Activated T-cell treated with anti-CD3 and anti-CD28 coated beads, Interleukin-2, amount 50 U/mL, for 4 hours (primary cell): Measurements from ENCODE around the gene MS4A18. TPM values are rescaled to one million over a fixed set of nuclear protein-coding genes. Genes with fewer than 3 reads are reported as not detected.
"Not testable (repeated sequence)": the region's sequence is repeated elsewhere in the genome, so short reads cannot be mapped to it uniquely, and the experiment has no call there.

Source experiments
- ATAC-seq, 2 donors: fragments of 200-7000 bp; cut with Tn5 transposase; one replicate each; pipeline ENCODE4 v1.10.0; 2021
- DNase-seq: peaks from one replicate; pipeline ENCODE4 v3.0.0-alpha.2; 2020
- H3K27me3 Mint-ChIP-seq: one replicate; pipeline ENCODE4 v1.8.0; 2021; ENCODE audit warnings: low read depth, mixed read lengths
- H3K36me3 Mint-ChIP-seq: one replicate; pipeline ENCODE4 v1.8.0; 2022; ENCODE audit warnings: mixed read lengths; ENCODE audit not compliant: insufficient read depth
- H3K4me1 Mint-ChIP-seq: one replicate; pipeline ENCODE4 v1.8.0; 2021; ENCODE audit warnings: low read depth, mixed read lengths
- H3K4me3 Mint-ChIP-seq: one replicate; pipeline ENCODE4 v1.8.0; 2021; ENCODE audit warnings: mild to moderate bottlenecking, moderate library complexity, mixed read lengths
- H3K9me3 Mint-ChIP-seq: one replicate; pipeline ENCODE4 v1.8.0; 2021; ENCODE audit warnings: mixed read lengths
- total RNA-seq, 3 donors: library from RNA; stranded (reverse); gene quantifications; one replicate each; pipeline ENCODE4 v1.2.1, GENCODE V29; 2021

MS4A18 gene
- total RNA-seq, 3 donors from 2014 or later, result not detected

DNA sequence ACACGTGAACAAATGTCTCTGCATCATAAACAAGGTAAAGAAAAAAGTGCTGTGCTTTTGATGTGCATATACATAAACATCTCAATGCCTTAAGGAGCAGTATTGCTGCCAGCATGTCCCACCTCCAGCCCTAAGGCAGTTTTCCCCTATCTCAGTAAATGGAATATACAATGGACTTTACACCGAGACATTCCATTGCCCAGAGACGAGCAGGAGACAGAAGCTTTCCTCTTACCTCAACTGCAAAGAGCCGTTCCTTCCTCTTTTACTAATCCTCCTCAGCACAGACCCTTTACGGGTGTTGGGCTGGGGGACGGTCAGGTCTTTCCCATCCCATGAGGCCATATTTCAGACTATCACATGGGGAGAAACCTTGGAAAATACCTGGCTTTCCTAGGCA, 11.1 kb upstream of the MS4A18 start:
- not testable (repeated sequence) for H3K9me3 Mint-ChIP-seq, H3K36me3 Mint-ChIP-seq, H3K4me1 Mint-ChIP-seq, DNase-seq, H3K4me3 Mint-ChIP-seq, ATAC-seq
- peaks cover 26% of the 10 kb centered on the region for H3K27me3 Mint-ChIP-seq

DNA sequence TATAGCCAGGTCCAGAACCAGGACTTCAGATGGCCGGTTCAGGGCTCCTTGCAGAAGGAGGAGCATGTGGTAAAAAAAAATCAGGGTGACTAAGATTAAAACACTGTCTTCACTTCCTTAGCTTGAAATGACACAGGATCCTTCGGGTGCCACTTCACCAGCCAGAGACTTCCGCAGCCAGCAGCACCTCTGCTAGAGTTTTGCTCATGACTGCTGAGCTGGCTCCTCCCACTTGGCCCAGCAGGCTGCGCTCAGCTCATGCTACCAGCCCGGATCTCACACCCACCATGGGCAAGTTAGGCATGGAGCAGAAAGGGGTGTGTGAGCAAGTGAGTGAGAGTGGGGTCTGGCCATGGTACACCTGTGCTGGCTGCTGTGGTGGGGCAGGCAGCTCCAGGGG, 6.6 kb upstream of the MS4A18 start:
- Mint-ChIP-seq H3K4me3 (no peak overlapping the region), H3K4me1 (no peaks in the 10 kb centered on the region), H3K27me3 (peaks cover 37% of the 10 kb centered on the region), H3K9me3 (no peaks in the 10 kb centered on the region), H3K36me3 (no peaks in the 10 kb centered on the region)
- ATAC-seq (no peak), DNase-seq (no peak)

DNA sequence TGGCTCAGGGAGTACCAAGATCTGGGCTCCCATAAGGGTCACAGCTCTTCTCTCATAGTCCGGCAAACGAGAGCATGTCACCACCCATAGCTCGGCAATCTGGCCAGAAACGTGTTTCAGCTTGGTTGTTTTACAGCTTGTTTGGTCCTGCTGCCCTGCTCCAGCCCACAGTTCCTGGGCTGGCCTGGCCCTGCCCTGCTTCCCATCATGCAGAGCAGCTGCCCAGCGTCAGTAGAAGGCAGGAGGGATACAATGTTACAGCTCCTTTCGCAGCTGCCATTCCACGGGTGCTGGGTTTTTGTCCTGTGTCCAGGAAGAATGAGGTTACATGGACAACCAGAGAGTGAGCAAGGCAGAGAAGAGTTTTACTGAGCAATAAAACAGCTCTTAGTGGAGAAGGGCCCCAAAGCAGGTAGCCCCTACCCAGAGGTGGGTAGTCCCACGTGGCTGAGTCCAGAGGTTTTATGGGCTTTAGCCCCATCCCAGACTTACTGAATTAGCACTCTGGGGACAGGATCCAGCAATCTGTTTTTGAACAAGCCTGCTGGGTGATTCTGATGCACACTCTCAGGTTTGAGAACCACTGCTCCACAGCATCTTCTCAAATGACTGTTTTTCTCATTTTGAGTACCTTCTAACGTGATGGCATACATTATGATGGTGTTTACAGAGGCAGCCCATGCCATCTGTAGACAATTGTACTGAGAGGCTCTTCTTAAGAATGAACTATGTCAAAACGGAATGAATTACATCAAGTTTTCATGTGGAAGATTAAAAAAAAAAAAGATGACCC, 5.8 kb upstream of the MS4A18 start:
- Mint-ChIP-seq H3K36me3 (no peaks in the 10 kb centered on the region), H3K4me3 (no peak overlapping the region), H3K27me3 (peaks cover 36% of the 10 kb centered on the region), H3K4me1 (no peaks in the 10 kb centered on the region), H3K9me3 (no peaks in the 10 kb centered on the region)
- ATAC-seq (no peak), DNase-seq (no peak)

DNA sequence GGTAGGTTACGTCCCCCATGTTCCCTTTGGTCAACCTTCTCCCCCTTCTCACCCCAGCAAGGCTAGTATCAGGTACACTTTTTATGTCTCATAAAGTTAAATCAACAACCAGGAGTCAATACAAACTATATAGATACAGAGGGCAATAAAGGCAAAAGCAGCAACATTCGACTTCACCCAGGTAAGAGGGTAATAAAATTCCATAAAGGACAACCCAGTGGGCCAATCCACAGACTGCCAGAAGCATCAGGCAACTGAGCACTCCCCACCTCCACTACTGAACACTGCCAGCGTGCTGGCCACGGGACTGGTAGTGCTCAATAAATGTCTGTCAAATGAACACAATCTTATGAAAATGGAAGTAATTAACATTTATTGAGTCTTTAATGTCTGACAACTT, 5.1 kb upstream of the MS4A18 start:
- H3K4me1 Mint-ChIP-seq, result no peaks in the 10 kb centered on the region
- H3K36me3 Mint-ChIP-seq, result no peaks in the 10 kb centered on the region
- ATAC-seq (no peak), DNase-seq (no peak)
- peaks cover 35% of the 10 kb centered on the region for H3K27me3 Mint-ChIP-seq
- H3K9me3 Mint-ChIP-seq, result no peaks in the 10 kb centered on the region
- no peak overlapping the region for H3K4me3 Mint-ChIP-seq

DNA sequence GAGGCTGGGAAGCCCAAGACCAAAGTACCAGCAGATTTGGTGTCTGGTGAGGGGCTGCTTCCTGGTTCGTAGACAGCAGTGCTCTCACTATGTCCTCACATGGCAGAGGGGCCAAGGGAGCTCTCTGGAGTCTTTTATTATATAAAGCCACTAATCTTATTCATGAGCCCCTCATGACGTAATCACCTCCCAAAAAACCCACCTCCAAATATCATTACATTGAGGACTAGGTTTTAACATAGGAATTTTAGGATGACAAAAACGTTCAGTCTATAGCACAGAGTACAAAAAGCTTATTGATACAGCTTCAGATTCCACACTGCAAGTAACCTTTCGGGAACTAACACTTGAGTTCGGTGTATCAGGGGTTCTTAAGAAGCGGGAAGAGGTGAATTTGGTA, 4.1 kb upstream of the MS4A18 start:
- Mint-ChIP-seq H3K36me3 (no peaks in the 10 kb centered on the region), H3K4me1 (no peaks in the 10 kb centered on the region), H3K27me3 (peaks cover 28% of the 10 kb centered on the region), H3K9me3 (no peaks in the 10 kb centered on the region), H3K4me3 (no peak overlapping the region)
- no peak for DNase-seq
- no peak for ATAC-seq

DNA sequence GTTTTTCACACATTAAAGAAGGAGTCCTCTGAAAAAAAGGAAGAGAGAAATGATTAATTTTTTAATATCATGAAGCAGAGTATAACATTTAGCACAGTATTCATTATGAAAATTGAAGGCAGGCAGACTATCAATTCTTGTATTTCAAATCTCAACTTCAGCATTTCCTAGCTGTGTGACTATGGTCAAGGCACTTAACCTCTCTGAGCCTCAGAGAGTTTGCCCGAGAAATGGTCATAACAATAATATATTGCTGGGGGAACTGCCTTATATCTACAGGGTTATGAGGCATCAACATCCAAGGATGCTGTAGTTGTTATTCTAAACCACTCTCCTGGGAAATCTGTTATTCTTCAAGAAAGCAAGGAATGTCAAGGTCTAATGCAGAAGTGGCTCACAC, 1.1 kb downstream of the MS4A18 start:
- H3K36me3 Mint-ChIP-seq, result no peaks in the 10 kb centered on the region
- ATAC-seq (no peak), DNase-seq (no peak)
- H3K9me3 Mint-ChIP-seq, result no peaks in the 10 kb centered on the region
- no peak overlapping the region for H3K4me3 Mint-ChIP-seq
- H3K4me1 Mint-ChIP-seq, result no peaks in the 10 kb centered on the region
- H3K27me3 Mint-ChIP-seq, result peaks cover 26% of the 10 kb centered on the region

DNA sequence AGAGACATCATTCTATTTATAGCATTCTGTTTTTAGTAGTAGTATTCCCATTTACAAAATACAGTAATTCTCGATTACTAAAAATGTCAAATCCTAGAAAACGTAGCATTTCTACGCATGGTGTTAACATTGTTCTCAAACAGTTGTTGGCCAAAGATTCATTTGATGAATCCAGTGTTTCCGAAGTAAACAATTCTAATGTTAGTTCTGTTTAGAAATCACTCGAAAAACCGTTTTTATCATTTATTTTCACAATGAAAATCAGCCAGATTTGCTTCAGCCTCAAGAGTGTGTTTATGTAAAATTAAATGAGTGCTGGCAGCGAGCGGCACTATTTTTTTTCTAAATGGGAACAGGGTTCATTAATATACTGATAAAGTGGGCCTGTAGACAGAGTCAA, 7.1 kb downstream of the MS4A18 start:
- no peaks in the 10 kb centered on the region for H3K4me1 Mint-ChIP-seq
- H3K36me3 Mint-ChIP-seq, result no peaks in the 10 kb centered on the region
- H3K4me3 Mint-ChIP-seq, result no peak overlapping the region
- DNase-seq, result no peak
- H3K9me3 Mint-ChIP-seq, result no peaks in the 10 kb centered on the region
- ATAC-seq, result no peak
- peaks cover 18% of the 10 kb centered on the region for H3K27me3 Mint-ChIP-seq

DNA sequence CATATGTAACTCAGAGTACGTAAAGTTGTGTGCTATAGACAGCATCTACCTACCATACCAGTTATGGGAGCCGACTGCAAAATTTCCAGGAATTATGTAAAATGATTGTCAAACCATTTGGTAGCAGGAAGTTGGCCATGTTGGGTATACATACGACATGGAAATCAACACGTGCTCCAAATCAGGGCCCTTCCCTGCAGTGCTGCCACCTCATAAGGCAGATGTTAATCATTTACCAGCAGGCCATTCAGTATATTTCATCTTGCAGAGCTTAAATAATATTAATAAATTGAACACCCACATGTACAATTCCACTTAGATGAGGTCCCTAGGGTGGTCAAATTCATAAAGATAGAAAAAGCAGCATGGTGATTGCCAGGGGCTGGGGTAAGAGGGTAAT, 9.8 kb downstream of the MS4A18 start:
- DNase-seq, result no peak
- Mint-ChIP-seq H3K4me1 (no peaks in the 10 kb centered on the region), H3K36me3 (no peaks in the 10 kb centered on the region), H3K4me3 (no peak overlapping the region), H3K27me3 (peaks cover 23% of the 10 kb centered on the region), H3K9me3 (no peaks in the 10 kb centered on the region)
- ATAC-seq, result no peak

DNA sequence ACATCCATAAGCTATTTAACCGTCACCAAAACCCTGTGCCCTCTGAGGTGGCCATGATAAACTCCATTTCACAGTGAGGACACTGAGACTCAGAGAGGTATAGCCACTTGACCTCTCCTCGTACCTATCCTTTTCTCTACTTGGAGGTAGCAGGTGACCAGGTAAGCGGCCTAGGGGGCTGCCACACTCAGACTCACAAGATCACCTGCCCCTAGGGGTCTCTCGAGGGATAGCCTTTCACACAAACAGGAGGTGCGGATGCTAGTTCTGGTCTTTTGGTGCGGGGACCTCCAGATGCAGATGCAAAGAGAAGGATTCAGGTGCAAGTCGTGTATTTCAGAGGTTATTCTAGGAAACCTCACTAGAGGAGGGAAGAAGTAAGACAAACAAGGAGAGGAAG, 14.6 kb downstream of the MS4A18 start:
- Mint-ChIP-seq H3K4me3 (no peak overlapping the region), H3K36me3 (no peaks in the 10 kb centered on the region), H3K27me3 (peaks cover 13% of the 10 kb centered on the region), H3K9me3 (no peaks in the 10 kb centered on the region), H3K4me1 (no peaks in the 10 kb centered on the region)
- DNase-seq (no peak), ATAC-seq (no peak)

DNA sequence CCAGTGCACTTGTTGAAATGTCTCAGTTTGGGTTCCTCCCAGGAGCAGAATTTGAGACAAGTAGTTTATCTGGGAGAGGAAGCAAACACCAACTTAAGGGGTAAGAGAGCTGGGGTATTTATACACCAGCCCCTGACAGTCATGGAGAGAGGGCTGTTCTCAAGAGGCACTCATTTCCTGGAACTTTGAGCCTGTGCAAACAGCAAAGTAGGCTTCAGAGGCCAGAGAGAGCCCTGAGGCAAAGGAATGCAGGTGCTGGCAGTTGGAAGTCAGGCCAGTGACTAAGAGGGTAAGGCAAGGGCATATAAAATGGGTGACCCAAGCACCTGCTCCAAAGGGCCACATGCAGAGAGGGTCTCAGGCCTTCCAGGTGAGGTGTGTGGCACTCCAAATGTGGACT, 16.1 kb downstream of the MS4A18 start:
- Mint-ChIP-seq H3K4me3 (no peak overlapping the region), H3K27me3 (peaks cover 17% of the 10 kb centered on the region), H3K36me3 (no peaks in the 10 kb centered on the region), H3K4me1 (no peaks in the 10 kb centered on the region), H3K9me3 (no peaks in the 10 kb centered on the region)
- ATAC-seq, result no peak
- DNase-seq, result no peak

DNA sequence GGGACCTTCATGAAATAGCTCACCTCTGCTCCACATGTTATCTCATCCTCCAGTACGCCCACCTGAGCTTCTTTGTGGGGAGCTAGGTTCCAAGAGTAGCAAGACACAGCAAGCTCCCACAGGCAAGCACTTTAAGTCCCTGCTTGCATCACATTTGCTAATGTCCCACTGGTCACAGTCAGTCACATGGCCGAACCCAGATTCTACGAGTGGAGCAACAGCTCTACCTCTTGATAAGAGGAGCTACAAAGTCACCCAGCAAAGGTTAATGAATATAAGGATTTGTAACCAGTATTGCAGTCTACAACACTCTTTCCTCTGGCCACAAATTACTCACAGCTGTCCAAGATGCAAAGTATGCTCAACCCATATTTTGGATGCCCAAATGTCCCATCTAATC, 16.9 kb downstream of the MS4A18 start:
- no peaks in the 10 kb centered on the region for H3K36me3 Mint-ChIP-seq
- no peak for ATAC-seq
- no peak overlapping the region for H3K4me3 Mint-ChIP-seq
- no peaks in the 10 kb centered on the region for H3K9me3 Mint-ChIP-seq
- peaks cover 19% of the 10 kb centered on the region for H3K27me3 Mint-ChIP-seq
- no peak for DNase-seq
- H3K4me1 Mint-ChIP-seq, result no peaks in the 10 kb centered on the region

DNA sequence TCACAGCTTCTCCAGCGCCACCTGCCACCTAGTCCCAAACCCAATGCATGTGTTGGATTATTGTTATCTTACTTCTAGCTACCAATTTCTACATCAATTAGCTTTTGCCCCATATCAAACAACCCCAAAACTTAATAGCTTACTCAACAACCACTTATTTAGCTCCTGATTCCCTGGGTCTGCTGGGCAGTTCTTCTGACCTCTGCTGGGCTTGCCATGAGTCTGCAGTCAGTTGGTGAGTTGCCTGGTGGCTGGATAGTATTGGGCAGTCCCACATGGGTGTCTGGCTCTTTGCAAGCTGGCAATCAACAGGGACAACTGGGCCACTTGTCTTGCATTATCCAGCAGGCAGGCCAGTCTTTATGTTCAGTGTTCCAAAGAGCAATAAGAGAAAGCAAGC, 18.5 kb downstream of the MS4A18 start:
- ATAC-seq, result no peak
- H3K4me3 Mint-ChIP-seq, result no peak overlapping the region
- no peak for DNase-seq
- peaks cover 15% of the 10 kb centered on the region for H3K27me3 Mint-ChIP-seq
- H3K4me1 Mint-ChIP-seq, result no peaks in the 10 kb centered on the region
- H3K9me3 Mint-ChIP-seq, result no peaks in the 10 kb centered on the region
- no peaks in the 10 kb centered on the region for H3K36me3 Mint-ChIP-seq

DNA sequence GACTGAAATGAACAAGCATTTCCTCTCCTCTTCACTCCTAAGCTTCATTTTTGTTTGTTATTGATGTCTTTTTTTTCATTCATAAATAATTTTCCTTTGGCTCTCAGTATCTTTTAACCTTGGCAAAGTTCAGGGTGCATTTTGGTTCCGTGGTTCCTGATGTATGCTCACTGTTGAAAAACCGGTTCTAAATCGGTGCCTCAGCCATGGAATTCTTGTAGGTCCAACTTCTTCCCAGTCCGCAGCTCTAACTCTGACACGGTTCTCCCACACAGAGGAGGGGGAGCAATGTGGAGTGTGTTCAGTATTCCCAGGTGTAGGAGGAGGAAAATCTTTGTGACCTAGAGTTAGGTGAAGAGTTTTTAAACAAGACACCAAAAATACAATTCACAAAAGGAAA, 19.6 kb downstream of the MS4A18 start:
- H3K36me3 Mint-ChIP-seq, result no peaks in the 10 kb centered on the region
- ATAC-seq, result no peak
- no peaks in the 10 kb centered on the region for H3K9me3 Mint-ChIP-seq
- peaks cover 10% of the 10 kb centered on the region for H3K27me3 Mint-ChIP-seq
- H3K4me3 Mint-ChIP-seq, result no peak overlapping the region
- H3K4me1 Mint-ChIP-seq, result no peaks in the 10 kb centered on the region
- no peak for DNase-seq

DNA sequence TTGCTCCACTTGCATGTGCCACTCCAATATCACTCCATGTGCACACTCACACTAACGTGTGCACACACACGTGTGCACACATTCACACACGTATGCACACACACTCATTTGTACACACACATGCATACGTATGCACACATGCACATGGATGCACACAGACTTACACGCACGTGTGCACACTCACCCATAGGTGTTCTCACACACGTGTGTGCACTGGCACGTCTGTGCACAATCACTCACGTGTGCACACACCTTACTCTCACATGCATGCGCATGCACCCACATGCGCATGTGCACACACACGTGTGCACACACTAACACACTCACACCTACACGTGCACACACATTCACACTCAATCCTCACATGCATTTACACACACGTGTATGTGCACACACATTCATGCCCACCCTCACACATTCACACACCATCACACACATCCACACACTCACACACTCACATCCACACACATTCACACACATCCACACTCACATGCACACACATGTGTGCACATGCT, 22.9 kb downstream of the MS4A18 start:
- Mint-ChIP-seq H3K27me3 (peaks cover 27% of the 10 kb centered on the region), H3K36me3 (no peaks in the 10 kb centered on the region), H3K9me3 (no peaks in the 10 kb centered on the region), H3K4me1 (no peaks in the 10 kb centered on the region), H3K4me3 (no peak overlapping the region)
- DNase-seq (no peak), ATAC-seq (no peak)

DNA sequence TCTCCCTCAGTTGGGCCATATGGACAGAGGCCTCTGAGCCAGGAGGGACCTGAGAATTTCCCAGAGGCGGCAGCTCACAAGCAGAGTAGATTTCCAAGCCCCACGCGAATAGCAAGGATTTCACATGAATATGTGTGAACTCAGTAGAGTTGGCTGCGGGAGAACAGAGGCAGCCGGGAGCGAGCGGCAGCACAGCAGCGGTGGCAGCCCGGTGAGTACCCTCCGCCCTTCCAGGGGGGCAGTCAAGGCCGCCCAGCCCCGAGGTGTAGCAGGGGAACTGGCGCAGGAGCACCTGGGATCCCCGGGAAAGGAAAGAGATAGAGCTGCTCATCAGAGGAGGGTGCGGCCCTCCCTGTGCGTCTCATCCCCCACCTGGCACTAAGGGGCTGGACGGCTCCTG, 23.7 kb downstream of the MS4A18 start:
- DNase-seq (no peak), ATAC-seq (no peak)
- no peaks in the 10 kb centered on the region for H3K4me1 Mint-ChIP-seq
- peaks cover 34% of the 10 kb centered on the region for H3K27me3 Mint-ChIP-seq
- no peaks in the 10 kb centered on the region for H3K9me3 Mint-ChIP-seq
- no peak overlapping the region for H3K4me3 Mint-ChIP-seq
- no peaks in the 10 kb centered on the region for H3K36me3 Mint-ChIP-seq
